ENCODE measurements around the gene TNS4. TPM values are rescaled to one million over a fixed set of nuclear protein-coding genes. Genes with fewer than 3 reads are reported as not detected.

TNS4 gene
- total and polyA plus RNA-seq, 7 donors = 1.2 to 6.9 (median 1.8) TPM; not detected in 4

GRCh38 chr17:40484285-40484972 lies 17.0 kb downstream of the TNS4 start:
- Histone ChIP-seq H3K27me3 (no peaks in the 10 kb centered on the region), H3K9me3 (no peaks in the 10 kb centered on the region), H3K4me3 (no peak overlapping the region), H3K36me3 (no peaks in the 10 kb centered on the region), H3K4me1 (peaks cover 0 to 43% (median 41%) of the 10 kb centered on the region in 4 donors), H3K27ac (no peak overlapping the region)
- no peak for DNase-seq
- 91% methylated on average over 18 of the region's 18 CpGs for WGBS, 2 donors
- TF ChIP-seq POLR2AphosphoS5 (IDR thresholded peaks at IDR 0.05) = no peak
- no peak for TF ChIP-seq EP300 (IDR thresholded peaks at IDR 0.05)
- no peak for TF ChIP-seq POLR2A (IDR thresholded peaks at IDR 0.05)
- no peak for TF ChIP-seq CTCF (IDR thresholded peaks at IDR 0.05)
- intact Hi-C loops (cut with DNase I) = no loop called here

GRCh38 chr17:40483679-40484078 lies 17.7 kb downstream of the TNS4 start:
- intact Hi-C loops (cut with DNase I) = no loop called here
- H3K4me3 ChIP-seq = no peak overlapping the region

GRCh38 chr17:40482722-40483121 lies 18.7 kb downstream of the TNS4 start:
- 64 to 83% methylated on average over 6 of the region's 6 CpGs for WGBS, 2 donors
- no peak overlapping the region for H3K4me3 ChIP-seq
- no peak overlapping the region for H3K27ac ChIP-seq
- H3K4me1 ChIP-seq = peaks cover 0 to 26% (median 24%) of the 10 kb centered on the region in 4 donors
- no peaks in the 10 kb centered on the region for H3K36me3 ChIP-seq
- intact Hi-C loops (cut with DNase I) = no loop called here
- no peak for DNase-seq
- TF ChIP-seq CTCF (IDR thresholded peaks at IDR 0.05) (no peak), POLR2A (IDR thresholded peaks at IDR 0.05) (no peak), POLR2AphosphoS5 (IDR thresholded peaks at IDR 0.05) (no peak), EP300 (IDR thresholded peaks at IDR 0.05) (no peak)
- H3K9me3 ChIP-seq = no peaks in the 10 kb centered on the region
- no peaks in the 10 kb centered on the region for H3K27me3 ChIP-seq

More at GRCh38 chr17:40483679-40484078, 17.7 kb downstream of the TNS4 start:
- Histone ChIP-seq H3K27ac (no peak overlapping the region), H3K27me3 (no peaks in the 10 kb centered on the region), H3K36me3 (no peaks in the 10 kb centered on the region), H3K9me3 (no peaks in the 10 kb centered on the region), H3K4me1 (peaks cover 0 to 35% (median 34%) of the 10 kb centered on the region in 4 donors)
- 60 to 87% methylated on average over 4 of the region's 4 CpGs for WGBS, 2 donors
- TF ChIP-seq CTCF (IDR thresholded peaks at IDR 0.05) (no peak), POLR2A (IDR thresholded peaks at IDR 0.05) (no peak), POLR2AphosphoS5 (IDR thresholded peaks at IDR 0.05) (no peak), EP300 (IDR thresholded peaks at IDR 0.05) (no peak)
- DNase-seq = no peak

GRCh38 chr17:40481106-40481505 lies 20.3 kb downstream of the TNS4 start:
- intact Hi-C loops (cut with DNase I) = no loop called here
- DNase-seq = no peak
- no peaks in the 10 kb centered on the region for H3K27me3 ChIP-seq
- H3K27ac ChIP-seq = no peak overlapping the region
- no peak for TF ChIP-seq CTCF (IDR thresholded peaks at IDR 0.05)
- no peak for TF ChIP-seq POLR2AphosphoS5 (IDR thresholded peaks at IDR 0.05)
- TF ChIP-seq POLR2A (IDR thresholded peaks at IDR 0.05) = no peak
- TF ChIP-seq EP300 (IDR thresholded peaks at IDR 0.05) = no peak
- peaks cover 0 to 14% (median 13%) of the 10 kb centered on the region in 4 donors for H3K4me1 ChIP-seq
- no peaks in the 10 kb centered on the region for H3K36me3 ChIP-seq
- no peak overlapping the region for H3K4me3 ChIP-seq
- no peaks in the 10 kb centered on the region for H3K9me3 ChIP-seq
- 78 to 79% methylated on average over 7 of the region's 7 CpGs for WGBS, 2 donors

Measured in sigmoid colon (tissue), 7 donors.